ENCODE measurements around the gene TEAD1.

DNA sequence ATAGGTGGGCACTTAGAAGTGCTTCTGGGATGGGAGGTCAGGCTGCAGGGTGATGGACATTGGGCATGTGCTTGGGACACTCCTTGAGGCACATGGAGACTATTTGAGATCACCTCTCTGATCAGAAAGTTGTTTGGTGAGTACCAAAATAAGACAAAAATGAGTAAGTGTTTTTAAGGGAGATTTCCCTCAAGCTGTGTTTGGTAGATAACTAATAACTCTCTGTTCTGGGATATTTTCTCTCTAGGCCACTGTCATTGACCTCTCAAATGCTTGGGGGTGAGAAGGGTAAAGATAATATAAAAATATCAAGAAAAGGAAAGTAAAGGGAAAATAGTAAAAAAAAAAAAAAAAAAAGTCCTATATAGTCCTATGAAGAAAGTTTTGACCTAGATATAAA lies 117.8 kb downstream of the TEAD1 start:
- TF ChIP-seq, protein P1, sequence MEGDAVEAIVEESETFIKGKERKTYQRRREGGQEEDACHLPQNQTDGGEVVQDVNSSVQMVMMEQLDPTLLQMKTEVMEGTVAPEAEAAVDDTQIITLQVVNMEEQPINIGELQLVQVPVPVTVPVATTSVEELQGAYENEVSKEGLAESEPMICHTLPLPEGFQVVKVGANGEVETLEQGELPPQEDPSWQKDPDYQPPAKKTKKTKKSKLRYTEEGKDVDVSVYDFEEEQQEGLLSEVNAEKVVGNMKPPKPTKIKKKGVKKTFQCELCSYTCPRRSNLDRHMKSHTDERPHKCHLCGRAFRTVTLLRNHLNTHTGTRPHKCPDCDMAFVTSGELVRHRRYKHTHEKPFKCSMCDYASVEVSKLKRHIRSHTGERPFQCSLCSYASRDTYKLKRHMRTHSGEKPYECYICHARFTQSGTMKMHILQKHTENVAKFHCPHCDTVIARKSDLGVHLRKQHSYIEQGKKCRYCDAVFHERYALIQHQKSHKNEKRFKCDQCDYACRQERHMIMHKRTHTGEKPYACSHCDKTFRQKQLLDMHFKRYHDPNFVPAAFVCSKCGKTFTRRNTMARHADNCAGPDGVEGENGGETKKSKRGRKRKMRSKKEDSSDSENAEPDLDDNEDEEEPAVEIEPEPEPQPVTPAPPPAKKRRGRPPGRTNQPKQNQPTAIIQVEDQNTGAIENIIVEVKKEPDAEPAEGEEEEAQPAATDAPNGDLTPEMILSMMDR (IDR thresholded peaks at IDR 0.05 in 4 of 5, conservative IDR thresholded peaks at IDR 0.05 in 1 of 5), result no peak
- no peak for TF ChIP-seq POLR2A (IDR thresholded peaks at IDR 0.05)

All from gastrocnemius medialis (tissue), 4 donors.